Measurements from ENCODE around the gene SLC23A2. TPM values are rescaled to one million over a fixed set of nuclear protein-coding genes. Genes with fewer than 3 reads are reported as not detected.

SLC23A2 gene
- total RNA-seq, 1 donor: 14.2 TPM

GRCh38 chr20:4896971-4897497, 104.3 kb downstream of the SLC23A2 start:
- TF ChIP-seq CTCF (IDR thresholded peaks at IDR 0.05; ENCODE audit: insufficient read depth, low read depth, low read length): no peak
- DNase-seq (ENCODE audit: low read depth): no peak

GRCh38 chr20:4896119-4896702, 105.1 kb downstream of the SLC23A2 start:
- TF ChIP-seq CTCF (IDR thresholded peaks at IDR 0.05; ENCODE audit: insufficient read depth, low read depth, low read length): no peak
- DNase-seq (ENCODE audit: low read depth): no peak

More at GRCh38 chr20:4896971-4897497, 104.3 kb downstream of the SLC23A2 start:
- H3K4me3 ChIP-seq (ENCODE audit: low read depth, low read length): no peak overlapping the region

GRCh38 chr20:4894981-4895381, 106.3 kb downstream of the SLC23A2 start:
- no peak overlapping the region for H3K4me3 ChIP-seq (ENCODE audit: low read depth, low read length)
- no peak for TF ChIP-seq CTCF (IDR thresholded peaks at IDR 0.05; ENCODE audit: insufficient read depth, low read depth, low read length)
- no peak for DNase-seq (ENCODE audit: low read depth)

More at GRCh38 chr20:4896119-4896702, 105.1 kb downstream of the SLC23A2 start:
- H3K4me3 ChIP-seq (ENCODE audit: low read depth, low read length): no peak overlapping the region

GRCh38 chr20:4894409-4894808, 106.9 kb downstream of the SLC23A2 start:
- TF ChIP-seq CTCF (IDR thresholded peaks at IDR 0.05; ENCODE audit: insufficient read depth, low read depth, low read length): no peak
- no peak for DNase-seq (ENCODE audit: low read depth)

GRCh38 chr20:4893709-4894108, 107.6 kb downstream of the SLC23A2 start:
- TF ChIP-seq CTCF (IDR thresholded peaks at IDR 0.05; ENCODE audit: insufficient read depth, low read depth, low read length): no peak
- DNase-seq (ENCODE audit: low read depth): no peak
- no peak overlapping the region for H3K4me3 ChIP-seq (ENCODE audit: low read depth, low read length)

More at GRCh38 chr20:4894409-4894808, 106.9 kb downstream of the SLC23A2 start:
- no peak overlapping the region for H3K4me3 ChIP-seq (ENCODE audit: low read depth, low read length)

- H3K4me3 ChIP-seq (ENCODE audit: low read depth, low read length): no peak overlapping the region
- DNase-seq (ENCODE audit: low read depth): no peak
- no peak for TF ChIP-seq CTCF (IDR thresholded peaks at IDR 0.05; ENCODE audit: insufficient read depth, low read depth, low read length)
Measured at GRCh38 chr20:4891997-4892396, 109.3 kb downstream of the SLC23A2 start.

Measured in fibroblast of villous mesenchyme (primary cell).